ENCODE data around the gene CD84.
"Not testable (repeated sequence)": the region's sequence is repeated elsewhere in the genome, so short reads cannot be mapped to it uniquely, and the experiment has no call there.

The CD84 gene

GRCh38 chr1:160500321-160500990 is 78.8 kb downstream of the CD84 start:
- DNase-seq, result no peak

- no peak for DNase-seq
These were observed 79.7 kb downstream of the CD84 start for GRCh38 chr1:160499631-160500030.

GRCh38 chr1:160498301-160499065 is 80.8 kb downstream of the CD84 start:
- DNase-seq, result not testable (repeated sequence)

- DNase-seq, result no peak
These were observed 83.0 kb downstream of the CD84 start for GRCh38 chr1:160496334-160496733.

GRCh38 chr1:160494620-160495019 is 84.7 kb downstream of the CD84 start:
- no peak for DNase-seq

- DNase-seq, result no peak
These were observed 86.7 kb downstream of the CD84 start for GRCh38 chr1:160492617-160493016.

GRCh38 chr1:160491981-160492380 is 87.3 kb downstream of the CD84 start:
- DNase-seq, result no peak

All from CD4-positive, alpha-beta T cell treated with Interleukin-17A for 1 hour (primary cell).